Measurements from ENCODE around the gene PRR32.
"Not testable (repeated sequence)": the region's sequence is repeated elsewhere in the genome, so short reads cannot be mapped to it uniquely, and the experiment has no call there.

PRR32 gene

GRCh38 chrX:126819429-126819828 is at the start of gene PRR32:
Gene PRR32 (plus strand): TSS chrX:126819729. CDS start chrX:126819844, 115 bp downstream.
- no peak for DNase-seq (ENCODE audit: low read depth in 2 of 2)

- no peak for DNase-seq (ENCODE audit: low read depth in 2 of 2)
These were observed 49.4 kb upstream of the PRR32 start for GRCh38 chrX:126770179-126770578.

GRCh38 chrX:126785539-126785938 is 34.0 kb upstream of the PRR32 start:
- no peak for DNase-seq (ENCODE audit: low read depth in 2 of 2)

- no peak for DNase-seq (ENCODE audit: low read depth in 2 of 2)
These were observed 20.5 kb upstream of the PRR32 start for GRCh38 chrX:126799059-126799458.

- DNase-seq (ENCODE audit: low read depth in 2 of 2) = not testable (repeated sequence)
These were observed 12.7 kb upstream of the PRR32 start for GRCh38 chrX:126806784-126807183.

- DNase-seq (ENCODE audit: low read depth in 2 of 2) = no peak
These were observed 3.7 kb upstream of the PRR32 start for GRCh38 chrX:126815806-126816205.

GRCh38 chrX:126820700-126821420 is 1.3 kb downstream of the PRR32 start:
- DNase-seq (ENCODE audit: low read depth in 2 of 2) = no peak

- no peak for DNase-seq (ENCODE audit: low read depth in 2 of 2)
These were observed 4.9 kb downstream of the PRR32 start for GRCh38 chrX:126824338-126825007.

GRCh38 chrX:126825566-126826193 is 6.2 kb downstream of the PRR32 start:
- no peak for DNase-seq (ENCODE audit: low read depth in 2 of 2)

GRCh38 chrX:126836186-126836585 is 16.7 kb downstream of the PRR32 start:
- no peak for DNase-seq (ENCODE audit: low read depth in 2 of 2)

- no peak for DNase-seq (ENCODE audit: low read depth in 2 of 2)
These were observed 27.6 kb downstream of the PRR32 start for GRCh38 chrX:126847143-126847542.

GRCh38 chrX:126855839-126856524 is 36.5 kb downstream of the PRR32 start:
- DNase-seq (ENCODE audit: low read depth in 2 of 2) = no peak
